SJSA1 (cell line): ENCODE data around the gene LIMCH1. TPM values are rescaled to one million over a fixed set of nuclear protein-coding genes. Genes with fewer than 3 reads are reported as not detected.
"Not testable (repeated sequence)": the region's sequence is repeated elsewhere in the genome, so short reads cannot be mapped to it uniquely, and the experiment has no call there.

ENCODE experiments used
- DNase-seq, 2 experiments: peaks; one replicate each; pipeline ENCODE4 v3.0.0-alpha.2; 2015 to 2020; ENCODE audit warnings: low spot score in 2 of 2, low read depth in 1 of 2
- H3K27ac ChIP-seq: fragments of 250-450 bp; sonication (Bioruptor Pico); 2 replicates; pipeline ENCODE4 v1.5.1; 2020; ENCODE audit warnings: mild to moderate bottlenecking, moderate library complexity
- H3K27me3 ChIP-seq: fragments of 250-450 bp; sonication (Bioruptor Pico); replicated peaks from 2 replicates; pipeline ENCODE4 v1.5.1; 2020; ENCODE audit warnings: mild to moderate bottlenecking, moderate library complexity
- H3K36me3 ChIP-seq: fragments of 250-450 bp; sonication (Bioruptor Pico); 2 replicates; pipeline ENCODE4 v1.5.1; 2020; ENCODE audit warnings: mild to moderate bottlenecking
- H3K4me1 ChIP-seq: fragments of 250-450 bp; sonication (Bioruptor Pico); replicated peaks from 2 replicates; pipeline ENCODE4 v1.6.1; 2021; ENCODE audit warnings: mild to moderate bottlenecking
- H3K4me3 ChIP-seq: fragments of 250-450 bp; sonication (Bioruptor Pico); 2 replicates; pipeline ENCODE4 v1.5.1; 2020; ENCODE audit warnings: mild to moderate bottlenecking
- H3K9me3 ChIP-seq: fragments of 250-450 bp; sonication (Bioruptor Pico); replicated peaks from 2 replicates; pipeline ENCODE4 v1.5.1; 2020; ENCODE audit warnings: mild to moderate bottlenecking
- total RNA-seq: library from RNA; depleted of rRNA; stranded (reverse); fragments of >200 nt; shearing (Covaris generic); gene quantifications from 2 replicates; pipeline ENCODE4 v1.2.3, GENCODE V29; 2014

LIMCH1 gene
- total RNA-seq, 1 experiment from 2014 or later = 27.7 TPM

DNA sequence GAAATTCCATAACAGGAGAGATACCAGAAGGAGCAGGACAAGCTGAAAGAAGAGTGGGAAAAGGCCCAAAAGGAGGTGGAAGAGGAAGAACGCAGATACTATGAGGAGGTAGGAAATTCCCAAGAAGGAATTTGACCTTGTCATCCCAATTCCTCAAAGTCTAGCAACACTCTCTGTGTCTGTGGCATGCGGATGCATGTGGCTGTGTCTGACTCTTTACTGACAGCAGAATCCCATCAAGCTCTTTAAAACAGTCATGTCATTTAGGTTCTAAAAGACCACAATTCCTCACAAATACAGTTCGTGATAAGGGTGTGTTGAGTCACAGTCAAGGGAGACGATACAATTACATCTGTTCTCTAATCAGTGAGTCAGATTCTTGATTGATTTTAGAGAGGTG lies 142.0 kb downstream of the LIMCH1 start:
- Histone ChIP-seq H3K27ac (no peak overlapping the region), H3K4me1 (no peaks in the 10 kb centered on the region), H3K9me3 (no peaks in the 10 kb centered on the region), H3K27me3 (no peaks in the 10 kb centered on the region), H3K36me3 (no peaks in the 10 kb centered on the region), H3K4me3 (no peak overlapping the region)
- DNase-seq = no peak

DNA sequence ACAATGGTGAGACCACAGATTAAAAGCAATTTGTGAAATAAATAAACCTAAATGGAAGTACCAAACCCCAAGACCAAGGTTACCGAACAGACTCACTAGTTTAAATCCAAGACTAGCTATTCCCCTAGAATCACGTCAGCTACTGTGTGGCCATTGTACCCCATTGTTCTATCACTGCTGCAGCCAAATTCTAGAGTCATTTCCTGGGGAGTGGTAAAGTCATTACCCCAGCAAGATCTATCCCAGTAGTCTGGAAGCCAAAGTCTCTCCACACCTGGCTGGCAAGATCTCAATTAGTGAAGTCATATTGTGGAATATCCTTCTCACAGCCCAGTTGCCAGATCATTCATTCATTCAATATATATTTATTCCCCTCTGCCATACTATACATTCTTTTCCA lies 143.1 kb downstream of the LIMCH1 start:
- Histone ChIP-seq H3K36me3 (no peaks in the 10 kb centered on the region), H3K27me3 (no peaks in the 10 kb centered on the region), H3K4me3 (no peak overlapping the region), H3K9me3 (no peaks in the 10 kb centered on the region), H3K4me1 (no peaks in the 10 kb centered on the region), H3K27ac (no peak overlapping the region)
- DNase-seq = no peak

DNA sequence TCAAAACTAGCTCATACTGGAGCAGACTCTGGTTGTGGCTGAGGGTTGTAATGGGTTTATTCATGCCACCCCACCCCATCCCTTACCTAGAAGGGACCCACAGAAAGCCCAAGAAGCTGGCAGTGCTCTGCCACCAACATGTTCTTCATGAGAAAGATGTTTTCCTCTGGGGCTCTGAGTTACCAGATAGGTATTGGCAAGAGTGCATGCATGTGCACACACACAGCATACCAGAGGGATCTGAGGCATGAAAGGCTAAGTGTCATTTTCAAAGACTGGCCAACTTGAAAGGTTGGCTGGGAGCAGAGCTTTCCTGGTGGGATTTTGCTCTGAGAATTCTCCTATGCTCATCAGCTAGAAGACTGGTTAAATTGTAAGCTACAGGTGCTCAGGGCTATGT lies 145.4 kb downstream of the LIMCH1 start:
- no peaks in the 10 kb centered on the region for H3K9me3 ChIP-seq
- H3K4me3 ChIP-seq = no peak overlapping the region
- no peaks in the 10 kb centered on the region for H3K4me1 ChIP-seq
- no peak for DNase-seq
- H3K36me3 ChIP-seq = no peaks in the 10 kb centered on the region
- no peaks in the 10 kb centered on the region for H3K27me3 ChIP-seq
- H3K27ac ChIP-seq = no peak overlapping the region

DNA sequence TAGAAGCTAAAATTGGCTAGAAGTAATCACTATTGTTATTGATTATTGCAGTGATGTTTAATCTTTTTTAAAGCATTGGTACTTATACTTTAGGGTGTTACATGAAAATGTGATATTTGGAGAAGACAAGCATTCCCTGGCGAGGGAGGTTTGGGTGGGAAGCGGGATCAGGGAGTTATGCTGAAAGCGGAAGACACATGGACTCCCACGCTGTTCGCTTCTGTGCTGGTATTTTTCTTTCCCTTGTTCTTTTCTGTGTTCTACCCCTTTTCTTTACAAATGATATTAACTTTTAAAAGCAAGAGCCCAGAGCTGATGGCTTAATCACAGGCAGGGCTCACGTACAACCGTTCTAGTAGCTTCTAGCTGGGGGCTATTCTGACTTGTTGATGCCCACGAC lies 148.9 kb downstream of the LIMCH1 start:
- H3K36me3 ChIP-seq = no peaks in the 10 kb centered on the region
- H3K4me1 ChIP-seq = no peaks in the 10 kb centered on the region
- H3K27me3 ChIP-seq = no peaks in the 10 kb centered on the region
- H3K4me3 ChIP-seq = no peak overlapping the region
- DNase-seq = no peak
- no peak overlapping the region for H3K27ac ChIP-seq
- H3K9me3 ChIP-seq = no peaks in the 10 kb centered on the region

DNA sequence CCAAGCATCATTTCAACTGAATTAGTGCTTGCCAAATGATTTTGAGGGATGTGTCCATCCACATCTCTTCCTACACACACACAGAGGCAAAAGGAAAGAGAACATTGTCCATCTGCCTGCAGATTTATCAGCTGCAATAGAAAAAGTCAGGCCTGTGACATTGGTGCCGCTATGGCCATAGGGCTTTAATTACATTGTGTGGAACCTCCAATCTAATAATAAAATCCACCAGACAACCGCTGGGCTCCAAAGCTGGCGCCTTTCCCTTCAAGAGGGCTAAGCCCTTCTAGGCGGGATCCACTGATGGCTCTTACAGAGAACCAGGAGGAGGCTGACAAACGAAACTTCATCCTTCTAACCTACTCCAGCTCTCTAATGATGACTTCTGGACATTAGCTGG lies 150.0 kb downstream of the LIMCH1 start:
- no peaks in the 10 kb centered on the region for H3K9me3 ChIP-seq
- DNase-seq = no peak
- no peak overlapping the region for H3K4me3 ChIP-seq
- no peaks in the 10 kb centered on the region for H3K27me3 ChIP-seq
- H3K27ac ChIP-seq = no peak overlapping the region
- no peaks in the 10 kb centered on the region for H3K4me1 ChIP-seq
- no peaks in the 10 kb centered on the region for H3K36me3 ChIP-seq

DNA sequence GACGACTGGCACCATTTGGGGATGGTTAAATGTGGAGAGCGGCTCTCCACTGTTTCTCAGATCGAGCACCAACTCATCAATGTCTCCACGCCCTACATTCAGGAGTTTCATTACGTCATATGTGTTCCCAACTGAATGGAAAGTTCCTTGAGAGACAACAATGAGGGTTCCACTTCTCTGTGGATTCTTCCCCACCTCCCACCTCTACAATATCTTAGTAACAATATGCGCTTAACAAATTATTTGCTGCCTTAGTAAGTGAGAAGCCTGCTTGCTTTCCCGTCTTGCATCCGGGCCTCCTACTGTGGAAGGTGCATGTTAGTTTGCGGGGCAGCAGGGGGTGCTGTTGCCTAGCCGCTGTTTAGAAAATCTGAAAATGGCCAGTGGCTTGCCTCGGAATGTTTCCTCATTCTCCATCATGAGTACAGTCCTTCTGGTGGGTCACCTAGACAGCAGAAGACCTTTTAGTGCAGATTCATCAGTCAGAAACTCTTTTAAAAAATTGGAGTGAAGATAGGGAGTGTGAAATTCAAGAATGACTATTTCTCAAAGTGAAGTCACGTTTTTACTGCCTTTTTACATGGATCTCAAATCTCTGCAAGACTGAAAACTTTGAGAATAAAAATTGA lies 154.9 kb downstream of the LIMCH1 start:
- Histone ChIP-seq H3K27me3 (no peaks in the 10 kb centered on the region), H3K9me3 (no peaks in the 10 kb centered on the region), H3K27ac (no peak overlapping the region), H3K4me1 (no peaks in the 10 kb centered on the region), H3K4me3 (no peak overlapping the region), H3K36me3 (no peaks in the 10 kb centered on the region)
- peak; percentile 7 to 33 for DNase-seq

DNA sequence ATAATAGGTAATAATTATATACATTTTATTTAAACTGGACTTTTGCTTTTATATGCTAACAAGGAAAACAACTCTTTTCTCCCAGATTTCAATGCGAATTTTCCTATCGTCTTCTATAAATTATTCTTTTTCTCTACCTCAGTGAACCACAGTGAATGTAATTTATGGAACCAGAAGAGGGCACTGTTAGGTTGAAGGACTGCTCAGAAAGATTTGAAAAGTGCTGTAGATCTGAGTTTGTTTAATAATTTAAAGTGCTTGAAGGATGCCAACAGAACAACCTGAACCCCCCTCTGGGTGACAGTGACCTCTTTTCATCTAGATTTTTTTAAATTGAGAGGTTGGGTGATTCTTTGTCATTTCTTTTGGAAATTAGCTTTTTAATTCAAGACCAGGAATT lies 155.7 kb downstream of the LIMCH1 start:
- no peak overlapping the region for H3K4me3 ChIP-seq
- peak in 1 of 2 experiments; percentile 12 for DNase-seq
- H3K27me3 ChIP-seq = no peaks in the 10 kb centered on the region
- no peaks in the 10 kb centered on the region for H3K4me1 ChIP-seq
- H3K36me3 ChIP-seq = no peaks in the 10 kb centered on the region
- no peaks in the 10 kb centered on the region for H3K9me3 ChIP-seq
- no peak overlapping the region for H3K27ac ChIP-seq

DNA sequence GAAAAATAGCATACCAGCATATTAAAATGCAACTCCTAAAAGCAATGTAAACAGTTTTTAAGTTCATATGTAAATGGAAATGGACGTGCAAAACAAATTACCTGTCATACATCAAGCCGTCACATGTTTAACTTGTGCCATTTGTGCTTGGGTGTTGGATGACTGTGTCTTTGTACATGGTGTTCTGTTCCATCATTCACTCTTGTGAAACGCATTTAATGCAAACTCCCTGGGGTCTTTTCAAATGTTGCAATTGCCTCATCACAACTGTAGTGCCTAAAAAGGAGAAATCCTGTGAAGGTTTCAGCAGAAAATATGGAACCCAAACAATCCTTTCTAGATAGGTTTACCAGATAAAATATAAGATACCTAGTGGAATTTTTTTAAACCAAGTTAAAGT lies 158.2 kb downstream of the LIMCH1 start:
- Histone ChIP-seq H3K27me3 (no peaks in the 10 kb centered on the region), H3K4me3 (no peak overlapping the region), H3K27ac (no peak overlapping the region), H3K36me3 (no peaks in the 10 kb centered on the region), H3K9me3 (no peaks in the 10 kb centered on the region), H3K4me1 (no peaks in the 10 kb centered on the region)
- no peak for DNase-seq

DNA sequence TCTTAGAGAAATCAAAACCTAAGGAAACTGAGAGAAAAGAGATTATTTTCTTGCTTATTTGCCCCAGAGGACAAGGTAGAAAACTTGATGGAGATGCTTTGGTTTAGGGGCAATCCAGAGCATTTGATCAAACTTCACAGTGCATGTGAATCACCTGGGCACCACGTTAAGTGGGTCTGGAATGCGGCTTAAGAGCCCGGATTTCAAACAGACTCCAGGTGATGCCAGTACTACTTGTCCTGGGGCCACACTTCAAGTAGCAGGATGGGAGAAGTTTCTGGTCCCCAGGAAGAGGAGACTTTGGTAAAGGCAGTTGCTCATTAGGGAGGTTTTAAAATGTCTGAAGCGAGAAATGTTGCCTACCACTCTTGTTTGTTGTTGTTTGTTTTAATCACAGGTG lies 158.8 kb downstream of the LIMCH1 start:
- Histone ChIP-seq H3K27ac (no peak overlapping the region), H3K27me3 (no peaks in the 10 kb centered on the region), H3K9me3 (no peaks in the 10 kb centered on the region), H3K4me1 (no peaks in the 10 kb centered on the region), H3K36me3 (no peaks in the 10 kb centered on the region), H3K4me3 (no peak overlapping the region)
- no peak for DNase-seq

DNA sequence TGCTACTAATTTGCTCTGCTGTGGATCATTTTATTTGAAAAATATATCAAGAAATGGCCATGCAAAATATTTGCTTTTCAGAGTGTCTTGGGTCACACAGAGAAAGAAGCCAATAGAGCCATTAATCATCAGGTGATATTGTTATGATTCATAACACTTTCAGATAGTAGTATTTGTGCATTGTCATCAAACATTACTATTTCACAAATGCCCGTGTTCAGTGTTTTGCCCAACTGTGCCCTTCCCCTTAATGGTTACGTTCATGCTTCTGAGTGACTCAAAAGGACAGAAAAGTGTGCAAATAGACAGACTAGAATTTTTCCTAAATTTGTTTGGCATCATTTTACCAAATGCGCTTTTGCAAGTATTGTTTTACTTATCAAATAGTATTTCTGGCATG lies 164.0 kb downstream of the LIMCH1 start:
- no peaks in the 10 kb centered on the region for H3K27me3 ChIP-seq
- DNase-seq = no peak
- H3K27ac ChIP-seq = no peak overlapping the region
- H3K36me3 ChIP-seq = no peaks in the 10 kb centered on the region
- no peaks in the 10 kb centered on the region for H3K9me3 ChIP-seq
- H3K4me1 ChIP-seq = no peaks in the 10 kb centered on the region
- H3K4me3 ChIP-seq = no peak overlapping the region

DNA sequence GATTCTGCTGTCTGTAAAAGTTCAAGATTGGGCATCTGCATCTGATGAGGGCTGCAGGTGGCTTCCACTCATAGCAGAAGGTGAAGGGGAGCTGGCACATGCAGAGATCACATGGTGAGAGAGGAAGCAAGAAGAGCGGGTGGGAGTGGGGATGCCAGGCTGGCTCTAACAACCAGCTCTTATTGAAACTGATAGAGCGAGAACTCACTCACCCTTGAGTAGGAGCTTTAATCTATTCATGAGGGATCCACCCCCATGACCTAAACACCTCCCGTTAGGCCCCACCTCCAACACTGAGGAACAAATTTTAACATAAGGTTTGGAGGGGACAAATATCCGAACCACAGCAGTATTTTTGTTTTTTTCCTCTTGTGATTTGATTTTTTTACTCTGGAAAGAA lies 164.8 kb downstream of the LIMCH1 start:
- Histone ChIP-seq H3K9me3 (no peaks in the 10 kb centered on the region), H3K36me3 (no peaks in the 10 kb centered on the region), H3K4me1 (no peaks in the 10 kb centered on the region), H3K27me3 (no peaks in the 10 kb centered on the region), H3K4me3 (no peak overlapping the region), H3K27ac (no peak overlapping the region)
- DNase-seq = no peak

DNA sequence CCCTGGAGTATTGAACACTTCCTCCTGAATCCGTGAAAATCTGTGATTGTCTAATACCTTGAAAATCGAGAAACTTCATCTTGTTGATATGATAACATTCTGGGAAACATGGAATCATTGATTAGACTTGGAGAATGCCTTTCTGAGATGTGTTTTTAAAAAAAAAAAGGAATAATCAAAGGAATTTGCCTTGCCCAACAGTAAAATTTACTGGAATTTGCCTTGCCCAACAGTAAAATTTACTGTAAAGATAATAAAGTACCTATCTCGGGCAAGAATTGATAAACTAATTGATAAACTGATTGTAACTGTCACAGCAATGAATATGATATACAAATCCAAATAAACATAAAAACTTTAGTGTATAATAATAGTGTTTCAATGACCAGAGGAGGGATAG lies 165.8 kb downstream of the LIMCH1 start:
- no peak overlapping the region for H3K4me3 ChIP-seq
- no peak overlapping the region for H3K27ac ChIP-seq
- H3K36me3 ChIP-seq = no peaks in the 10 kb centered on the region
- no peaks in the 10 kb centered on the region for H3K4me1 ChIP-seq
- no peaks in the 10 kb centered on the region for H3K9me3 ChIP-seq
- H3K27me3 ChIP-seq = no peaks in the 10 kb centered on the region
- no peak for DNase-seq

DNA sequence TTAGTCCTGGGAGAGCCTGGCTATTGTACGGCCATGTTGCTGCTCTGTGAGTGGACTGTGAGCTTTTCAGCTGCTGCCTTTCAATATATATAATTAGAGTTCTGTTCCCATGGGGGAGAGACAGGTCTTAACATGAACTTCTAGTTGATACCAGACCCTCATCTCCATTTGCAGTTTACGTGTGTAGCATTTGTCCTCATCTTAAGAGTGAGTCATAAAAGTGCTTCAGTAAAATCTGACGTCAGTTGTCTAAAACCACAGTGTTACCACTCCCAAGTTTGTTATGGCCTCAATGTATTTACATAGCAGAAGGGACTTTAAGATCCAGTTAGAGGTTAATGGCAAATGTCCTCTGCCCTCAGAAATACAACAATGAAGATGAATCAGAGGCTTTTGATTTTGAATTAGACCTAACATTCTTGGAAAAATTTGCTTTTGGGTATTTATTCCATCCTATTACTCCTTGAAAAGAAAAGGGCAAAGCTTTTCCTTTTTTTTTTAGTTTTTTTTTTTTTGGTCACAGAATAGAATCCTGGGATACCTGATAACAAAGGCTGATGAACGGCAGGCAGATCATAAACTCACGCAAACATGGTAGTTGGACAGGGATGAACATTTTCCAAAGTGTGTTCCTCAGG lies 172.0 kb downstream of the LIMCH1 start:
- Histone ChIP-seq H3K36me3 (no peaks in the 10 kb centered on the region), H3K27ac (no peak overlapping the region), H3K4me3 (no peak overlapping the region), H3K4me1 (peaks cover 10% of the 10 kb centered on the region), H3K9me3 (no peaks in the 10 kb centered on the region), H3K27me3 (no peaks in the 10 kb centered on the region)
- peak; percentile 35 to 58 for DNase-seq

DNA sequence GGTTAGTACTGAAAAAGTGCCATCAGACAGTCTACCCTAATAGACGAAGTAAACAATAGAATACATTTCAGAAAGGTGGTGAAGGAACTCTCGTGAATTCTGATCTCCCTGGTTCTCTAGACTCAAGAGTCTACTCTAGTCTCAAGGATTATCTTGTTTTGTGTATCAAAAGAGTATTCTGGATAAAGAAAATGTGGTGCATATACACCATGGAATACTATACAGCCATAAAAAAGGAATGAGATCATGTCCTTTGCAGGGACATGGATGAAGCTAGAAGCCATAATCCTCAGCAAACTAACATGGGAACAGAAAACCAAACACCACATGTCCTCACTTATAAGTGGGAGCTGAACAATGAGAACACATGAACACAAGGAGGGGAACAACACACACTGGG lies 173.7 kb downstream of the LIMCH1 start:
- H3K9me3 ChIP-seq, H3K36me3 ChIP-seq, H3K27ac ChIP-seq, H3K4me1 ChIP-seq, H3K27me3 ChIP-seq, H3K4me3 ChIP-seq, DNase-seq: not testable (repeated sequence)

DNA sequence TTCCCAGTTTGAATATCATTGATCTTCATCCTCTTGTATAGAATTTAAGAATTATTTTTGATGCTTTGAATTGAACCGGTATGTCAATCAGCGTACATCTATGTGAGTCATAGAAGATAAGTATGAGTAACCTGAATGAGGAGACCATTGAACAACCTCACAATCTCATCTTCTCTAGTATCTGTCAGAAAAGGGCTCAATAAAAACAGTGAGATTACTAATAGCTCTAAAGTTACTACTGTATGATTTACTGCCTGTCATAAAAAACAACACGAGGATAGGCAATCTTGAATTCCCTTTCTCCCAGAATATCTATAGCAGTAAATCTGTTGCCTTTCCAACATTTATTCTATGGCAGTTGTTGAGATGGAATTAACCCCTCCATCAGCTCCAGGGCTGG lies 174.5 kb downstream of the LIMCH1 start:
- H3K4me1 ChIP-seq = peaks cover 10% of the 10 kb centered on the region
- no peaks in the 10 kb centered on the region for H3K36me3 ChIP-seq
- no peaks in the 10 kb centered on the region for H3K9me3 ChIP-seq
- no peaks in the 10 kb centered on the region for H3K27me3 ChIP-seq
- H3K27ac ChIP-seq = no peak overlapping the region
- DNase-seq = no peak
- H3K4me3 ChIP-seq = no peak overlapping the region
